Trophoblast cell (in vitro differentiated cells and primary cell): ENCODE data around the gene HLCS.

Source experiments
- DNase-seq, 2 donors: peaks; one replicate each; pipeline ENCODE4 v3.0.0-alpha.2; 2016
- H2AFZ ChIP-seq: 2 replicates; pipeline ENCODE4 v1.6.1; 2013; ENCODE audit warnings: low read length, moderate library complexity, mild to moderate bottlenecking; ENCODE audit not compliant: insufficient read depth, poor library complexity
- H2AK5ac ChIP-seq: 2 replicates; pipeline ENCODE4 v1.6.1; 2013; ENCODE audit warnings: mild to moderate bottlenecking, low read length
- H2BK120ac ChIP-seq: 2 replicates; pipeline ENCODE4 v1.6.1; 2013; ENCODE audit warnings: low read length, mild to moderate bottlenecking, moderate library complexity; ENCODE audit not compliant: insufficient read depth, poor library complexity
- H2BK12ac ChIP-seq: 2 replicates; pipeline ENCODE4 v1.6.1; 2013; ENCODE audit warnings: mild to moderate bottlenecking, low read length, moderate library complexity
- H2BK5ac ChIP-seq: 2 replicates; pipeline ENCODE4 v1.6.1; 2013; ENCODE audit warnings: low read length, low read depth, moderate library complexity, mild to moderate bottlenecking; ENCODE audit not compliant: poor library complexity
- H3K14ac ChIP-seq: 2 replicates; pipeline ENCODE4 v1.6.1; 2013; ENCODE audit warnings: mild to moderate bottlenecking, low read length
- H3K18ac ChIP-seq: 2 replicates; pipeline ENCODE4 v1.6.1; 2013; ENCODE audit warnings: mild to moderate bottlenecking, low read length
- H3K23ac ChIP-seq: 2 replicates; pipeline ENCODE4 v1.6.1; 2013; ENCODE audit warnings: low read length
- H3K27ac ChIP-seq: 2 replicates; pipeline ENCODE4 v1.5.1; 2013; ENCODE audit warnings: low read depth, mild to moderate bottlenecking, inconsistent platforms, low read length, moderate library complexity
- H3K27me3 ChIP-seq: 2 replicates; pipeline ENCODE4 v1.6.1; 2013; ENCODE audit warnings: inconsistent platforms, mild to moderate bottlenecking, low read length, moderate library complexity; ENCODE audit not compliant: insufficient read depth
- H3K36me3 ChIP-seq, 2 experiments: 1 replicate in 1 of 2; 2 replicates in 1 of 2; pipeline ENCODE4 v1.6.1; 2013; ENCODE audit warnings: low read length in 2 of 2, mild to moderate bottlenecking in 2 of 2, moderate library complexity in 1 of 2; ENCODE audit not compliant: insufficient read depth in 2 of 2, control insufficient read depth in 1 of 2
- H3K4ac ChIP-seq: 2 replicates; pipeline ENCODE4 v1.6.1; 2013; ENCODE audit warnings: low read depth, mild to moderate bottlenecking, low read length, moderate library complexity
- H3K4me1 ChIP-seq, 2 experiments: 1 replicate in 1 of 2; 2 replicates in 1 of 2; pipeline ENCODE4 v1.6.1; 2013; ENCODE audit warnings: low read length in 2 of 2, mild to moderate bottlenecking in 2 of 2, moderate library complexity in 1 of 2; ENCODE audit not compliant: insufficient read depth in 2 of 2, control insufficient read depth in 1 of 2
- H3K4me2 ChIP-seq: 2 replicates; pipeline ENCODE4 v1.6.1; 2013; ENCODE audit warnings: inconsistent platforms, mild to moderate bottlenecking, low read length, moderate library complexity
- H3K4me3 ChIP-seq: 2 replicates; pipeline ENCODE4 v1.5.1; 2013; ENCODE audit warnings: mild to moderate bottlenecking, low read depth, low read length, inconsistent platforms
- H3K79me1 ChIP-seq: one replicate; pipeline ENCODE4 v1.6.1; 2013; ENCODE audit warnings: low read length
- H3K79me2 ChIP-seq: 2 replicates; pipeline ENCODE4 v1.6.1; 2013; ENCODE audit warnings: low read length, mild to moderate bottlenecking; ENCODE audit not compliant: control insufficient read depth, insufficient read depth, poor library complexity
- H3K9ac ChIP-seq: 2 replicates; pipeline ENCODE4 v1.6.1; 2013; ENCODE audit warnings: mild to moderate bottlenecking, low read length
- H3K9me3 ChIP-seq: 2 replicates; pipeline ENCODE4 v1.6.1; 2013; ENCODE audit warnings: low read depth, mild to moderate bottlenecking, control low read depth, inconsistent platforms, low read length; ENCODE audit not compliant: insufficient read depth
- H4K12ac ChIP-seq: 2 replicates; pipeline ENCODE4 v1.6.1; 2013; ENCODE audit warnings: low read depth, mild to moderate bottlenecking, low read length, moderate library complexity
- H4K8ac ChIP-seq: 2 replicates; pipeline ENCODE4 v1.6.1; 2013; ENCODE audit warnings: low read depth, mild to moderate bottlenecking, low read length, moderate library complexity
- H4K91ac ChIP-seq: one replicate; pipeline ENCODE4 v1.6.1; 2013; ENCODE audit warnings: low read depth, mild to moderate bottlenecking, low read length, moderate library complexity
- WGBS: extraction: QIAGEN DNeasy Blood & Tissue Kit; methylation state at CpG from one replicate; pipeline ENCODE4 v1.1.7; 2013; ENCODE audit warnings: missing lambda C conversion rate; ENCODE audit not compliant: insufficient read length, insufficient coverage; ENCODE audit errors: extremely low coverage; 5-methylcytosine and 5-hydroxymethylcytosine counted together

Gene HLCS

GRCh38 chr21:36981049-36981391 is 14.6 kb upstream of the HLCS start:
- Histone ChIP-seq H2BK12ac (no peak overlapping the region), H3K9me3 (no peaks in the 10 kb centered on the region), H3K18ac (no peak overlapping the region), H3K4me2 (peak overlapping the region; percentile 90), H3K79me2 (peaks cover 2% of the 10 kb centered on the region), H3K36me3 (no peaks in the 10 kb centered on the region), H3K79me1 (peaks cover 3% of the 10 kb centered on the region), H3K9ac (no peak overlapping the region), H3K4me3 (peak overlapping the region; percentile 66), H2BK5ac (no peak overlapping the region), H2AK5ac (no peak overlapping the region), H4K12ac (no peak overlapping the region), H2BK120ac (no peak overlapping the region), H4K8ac (no peak overlapping the region), H3K4ac (no peak overlapping the region), H3K14ac (no peak overlapping the region), H3K4me1 (peaks cover 3 to 6% of the 10 kb centered on the region in 2 experiments), H4K91ac (no peak overlapping the region), H3K27ac (no peak overlapping the region), H3K27me3 (no peaks in the 10 kb centered on the region), H2AFZ (no peak overlapping the region), H3K23ac (no peak overlapping the region)
- DNase-seq: no peak
- WGBS: no CpG with 5 or more reads among the region's 2 CpGs

DNA sequence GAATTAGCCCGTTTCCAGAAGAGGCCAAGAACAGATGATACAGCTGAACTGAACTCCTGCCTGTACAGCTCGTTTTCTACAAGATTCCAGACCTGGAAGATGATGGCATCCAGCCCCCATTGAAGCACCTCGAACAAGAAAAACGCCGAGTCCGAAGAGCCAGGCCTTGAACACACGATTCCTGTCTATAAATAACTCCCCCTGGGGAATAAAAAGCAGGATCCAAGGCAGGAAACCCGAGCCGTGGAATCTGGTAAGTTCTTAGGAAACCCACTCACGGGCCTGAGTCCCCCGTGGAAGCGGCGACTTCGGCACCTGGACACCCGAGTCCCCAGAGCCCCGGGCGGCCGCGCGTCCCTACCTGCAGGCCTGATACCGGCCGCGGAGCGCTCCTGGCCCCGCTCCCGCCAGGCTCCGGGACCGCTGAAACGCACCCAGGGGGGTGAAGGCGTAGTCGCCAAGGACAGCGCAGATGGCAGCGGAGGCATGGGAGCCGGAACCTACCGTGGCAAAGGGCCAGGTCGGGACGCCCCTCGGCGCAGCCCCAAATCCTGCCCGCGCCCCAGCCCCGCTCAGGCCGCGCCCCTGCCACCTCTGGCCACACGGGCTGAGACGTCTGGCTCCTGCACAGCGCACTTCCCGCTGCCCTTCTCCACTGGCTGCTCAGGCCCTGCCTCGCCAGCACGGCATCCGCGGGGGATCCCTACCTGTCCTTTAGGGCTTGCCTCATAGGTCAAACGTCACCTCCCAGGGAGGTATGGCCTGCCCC is 14.0 kb upstream of the HLCS start:
- Histone ChIP-seq H3K4ac (no peak overlapping the region), H3K27me3 (no peaks in the 10 kb centered on the region), H2BK5ac (no peak overlapping the region), H4K8ac (peak overlapping the region; percentile 1), H3K18ac (no peak overlapping the region), H3K79me2 (peaks cover 2% of the 10 kb centered on the region), H3K4me3 (peak overlapping the region; percentile 66), H2AFZ (peak overlapping the region; percentile 63), H3K9ac (peak overlapping the region; percentile 42), H2BK12ac (no peak overlapping the region), H3K36me3 (no peaks in the 10 kb centered on the region), H3K4me2 (peak overlapping the region; percentile 90), H2AK5ac (no peak overlapping the region), H2BK120ac (no peak overlapping the region), H4K91ac (no peak overlapping the region), H3K14ac (peak overlapping the region; percentile 11), H4K12ac (no peak overlapping the region), H3K9me3 (no peaks in the 10 kb centered on the region), H3K27ac (no peak overlapping the region), H3K79me1 (peaks cover 3% of the 10 kb centered on the region), H3K4me1 (peaks cover 3 to 6% of the 10 kb centered on the region in 2 experiments), H3K23ac (no peak overlapping the region)
- DNase-seq: no peak
- no CpG with 5 or more reads among the region's 53 CpGs for WGBS

GRCh38 chr21:36976882-36977651 is 10.6 kb upstream of the HLCS start:
- Histone ChIP-seq H4K12ac (no peak overlapping the region), H3K4me3 (no peak overlapping the region), H4K8ac (no peak overlapping the region), H3K18ac (no peak overlapping the region), H4K91ac (no peak overlapping the region), H3K9ac (no peak overlapping the region), H3K9me3 (no peaks in the 10 kb centered on the region), H3K4ac (no peak overlapping the region), H3K14ac (no peak overlapping the region), H3K79me1 (peaks cover 3% of the 10 kb centered on the region), H3K23ac (no peak overlapping the region), H3K36me3 (no peaks in the 10 kb centered on the region), H3K4me1 (peaks cover 3 to 6% of the 10 kb centered on the region in 2 experiments), H2AK5ac (no peak overlapping the region), H3K79me2 (peaks cover 2% of the 10 kb centered on the region), H3K27ac (no peak overlapping the region), H3K4me2 (no peak overlapping the region), H2BK12ac (no peak overlapping the region), H2BK5ac (no peak overlapping the region), H3K27me3 (no peaks in the 10 kb centered on the region), H2BK120ac (no peak overlapping the region), H2AFZ (no peak overlapping the region)
- peak; percentile 18 to 68 for DNase-seq
- WGBS: no CpG with 5 or more reads among the region's 8 CpGs

GRCh38 chr21:36976228-36976861 is 9.9 kb upstream of the HLCS start:
- H4K8ac ChIP-seq: no peak overlapping the region
- no peaks in the 10 kb centered on the region for H3K36me3 ChIP-seq
- no peak overlapping the region for H2BK120ac ChIP-seq
- H4K91ac ChIP-seq: no peak overlapping the region
- no peaks in the 10 kb centered on the region for H3K27me3 ChIP-seq
- no peak overlapping the region for H2AK5ac ChIP-seq
- no peak overlapping the region for H3K18ac ChIP-seq
- DNase-seq: no peak
- H2BK5ac ChIP-seq: no peak overlapping the region
- H3K14ac ChIP-seq: no peak overlapping the region
- H2BK12ac ChIP-seq: no peak overlapping the region
- H3K9me3 ChIP-seq: no peaks in the 10 kb centered on the region
- no peak overlapping the region for H3K27ac ChIP-seq
- no peak overlapping the region for H3K4me2 ChIP-seq
- H4K12ac ChIP-seq: no peak overlapping the region
- H3K23ac ChIP-seq: no peak overlapping the region
- H3K4ac ChIP-seq: no peak overlapping the region
- peaks cover 3% of the 10 kb centered on the region for H3K79me1 ChIP-seq
- no peak overlapping the region for H3K4me3 ChIP-seq
- H3K9ac ChIP-seq: no peak overlapping the region
- H2AFZ ChIP-seq: no peak overlapping the region
- peaks cover 2% of the 10 kb centered on the region for H3K79me2 ChIP-seq
- H3K4me1 ChIP-seq: peaks cover 3 to 6% of the 10 kb centered on the region in 2 experiments
- no CpG with 5 or more reads among the region's 5 CpGs for WGBS
